ENCODE results near the gene LRRC3C.

DNA sequence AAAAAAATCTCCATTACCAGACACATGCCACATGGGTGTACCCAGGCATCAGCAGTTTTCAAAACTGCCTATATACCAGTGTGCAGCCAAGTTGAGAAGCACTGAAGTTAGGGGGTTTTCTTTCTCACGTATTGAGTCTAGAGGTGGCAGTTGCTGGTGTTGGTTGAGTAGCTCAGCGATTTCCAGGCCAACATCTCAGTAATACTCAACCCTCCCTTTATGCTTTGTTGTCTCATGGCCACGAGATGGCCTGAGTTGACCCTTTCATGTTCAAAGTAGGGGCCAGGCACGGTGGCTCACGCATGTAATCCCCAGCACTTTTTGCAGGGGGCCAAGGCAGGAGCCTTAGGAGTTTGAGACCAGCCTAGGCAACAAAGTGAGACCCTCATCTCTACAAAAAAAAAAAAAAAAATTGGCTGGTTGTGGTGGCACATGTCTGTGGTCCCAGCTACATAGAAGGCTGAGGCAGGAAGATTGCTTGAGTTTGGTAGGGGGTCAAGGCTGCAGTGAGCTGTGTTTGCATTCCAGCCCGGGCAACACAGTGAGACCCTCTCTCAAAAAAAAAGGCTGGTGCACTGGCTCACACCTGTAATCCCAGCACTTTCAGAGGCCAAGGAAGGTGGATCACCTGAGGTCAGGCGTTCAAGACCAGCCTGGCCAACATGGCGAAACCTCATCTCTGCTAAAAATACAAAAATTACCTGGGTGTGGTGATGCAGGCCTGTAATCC, 10.8 kb downstream of the LRRC3C start:
- TF ChIP-seq CTCF (conservative IDR thresholded peaks at IDR 0.05; ENCODE audit: low read depth, low read length) (no peak), EZH2 (IDR thresholded peaks at IDR 0.05; ENCODE audit: borderline replicate concordance, low read depth, low read length, poor library complexity, severe bottlenecking) (no peak)

Measured in A673 (cell line).